ENCODE data around the gene C2orf15.
"Not testable (repeated sequence)": the region's sequence is repeated elsewhere in the genome, so short reads cannot be mapped to it uniquely, and the experiment has no call there.

C2orf15 gene

GRCh38 chr2:99166218-99166617, 24.7 kb downstream of the C2orf15 start:
- DNase-seq (ENCODE audit: low read depth in 3 of 3) = no peak

GRCh38 chr2:99169534-99169933, 28.0 kb downstream of the C2orf15 start:
- DNase-seq (ENCODE audit: low read depth in 3 of 3) = no peak

- DNase-seq (ENCODE audit: low read depth in 3 of 3) = no peak
These were observed 30.1 kb downstream of the C2orf15 start for GRCh38 chr2:99171377-99172140.

- DNase-seq (ENCODE audit: low read depth in 3 of 3) = peak; percentile 71 to 84 (median 71)
These were observed 39.5 kb downstream of the C2orf15 start, which contains the start of the genes MITD1 and MRPL30 for GRCh38 chr2:99180755-99181623. TSS of gene MITD1 (minus strand) at chr2:99181058. CDS start at chr2:99180981, 77 bp downstream. TSS of gene MRPL30 (plus strand) at chr2:99181184. CDS start at chr2:99186204, 5,020 bp downstream.

- no peak for DNase-seq (ENCODE audit: low read depth in 3 of 3)
These were observed 40.1 kb downstream of the C2orf15 start for GRCh38 chr2:99181624-99182000.

GRCh38 chr2:99183025-99183424, 41.5 kb downstream of the C2orf15 start:
- DNase-seq (ENCODE audit: low read depth in 3 of 3) = no peak

- no peak for DNase-seq (ENCODE audit: low read depth in 3 of 3)
These were observed 43.3 kb downstream of the C2orf15 start for GRCh38 chr2:99184811-99185210.

GRCh38 chr2:99187011-99187410, 45.5 kb downstream of the C2orf15 start:
- no peak for DNase-seq (ENCODE audit: low read depth in 3 of 3)

GRCh38 chr2:99188357-99188756, 46.9 kb downstream of the C2orf15 start:
- DNase-seq (ENCODE audit: low read depth in 3 of 3) = no peak

- DNase-seq (ENCODE audit: low read depth in 3 of 3) = no peak
These were observed 49.0 kb downstream of the C2orf15 start for GRCh38 chr2:99190548-99190947.

GRCh38 chr2:99192364-99192763, 50.9 kb downstream of the C2orf15 start:
- DNase-seq (ENCODE audit: low read depth in 3 of 3) = not testable (repeated sequence)

GRCh38 chr2:99198103-99198841, 56.8 kb downstream of the C2orf15 start:
- DNase-seq (ENCODE audit: low read depth in 3 of 3) = no peak

- DNase-seq (ENCODE audit: low read depth in 3 of 3) = no peak
These were observed 58.7 kb downstream of the C2orf15 start for GRCh38 chr2:99200076-99200800.

Data from stimulated activated CD4-positive, alpha-beta T cell treated with anti-CD3 and anti-CD28 coated beads, TNF-alpha, amount 100 ng/mL, for 48 hours (primary cell).